ENCODE results near the gene AOC1.

AOC1 gene

DNA sequence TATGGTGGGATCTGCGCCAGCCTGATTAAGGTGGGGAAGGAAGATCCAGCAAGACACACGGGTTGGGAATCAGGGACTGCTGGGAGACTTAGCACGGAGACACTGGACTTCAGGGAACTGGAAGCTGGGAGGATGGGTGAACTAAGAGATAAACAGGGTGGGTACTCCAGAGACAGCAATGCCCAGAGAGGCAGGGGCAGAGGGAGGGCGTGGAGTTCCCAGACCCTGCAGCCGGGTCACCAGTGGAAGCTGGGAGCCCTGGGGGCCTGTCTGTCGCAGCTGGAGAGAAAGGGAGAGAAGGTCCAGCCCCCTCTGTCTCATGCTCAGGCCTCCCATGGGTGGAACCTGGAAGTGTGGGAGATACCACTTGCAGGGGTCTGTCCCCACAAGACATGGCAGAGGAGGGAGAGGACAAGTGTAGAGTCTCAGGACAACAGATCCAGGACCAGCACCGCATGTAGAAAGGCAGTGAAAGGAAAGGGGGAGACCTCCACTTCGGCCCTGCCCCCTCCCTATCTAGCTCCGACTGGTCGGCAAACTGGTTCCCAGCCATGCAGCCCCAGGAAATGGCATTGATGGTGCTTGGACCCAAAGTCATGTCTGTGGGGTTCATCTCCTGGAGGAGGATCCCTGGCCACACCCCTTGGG, 44.4 kb downstream of the AOC1 start:
- Histone ChIP-seq H3K27me3 (replicated peaks; ENCODE audit: control insufficient read depth, insufficient read depth, low read length, poor library complexity, severe bottlenecking) (no peaks in the 10 kb centered on the region), H3K4me3 (ENCODE audit: insufficient read depth, low read depth, low read length, poor library complexity, severe bottlenecking) (no peak overlapping the region), H3K27ac (ENCODE audit: insufficient read depth, low read length, poor library complexity, severe bottlenecking) (no peak overlapping the region), H3K4me1 (ENCODE audit: control insufficient read depth, insufficient read depth, low read length, poor library complexity, severe bottlenecking) (peaks cover 7% of the 10 kb centered on the region), H3K36me3 (ENCODE audit: control insufficient read depth, insufficient read depth, low read length) (no peaks in the 10 kb centered on the region), H3K9me3 (ENCODE audit: control insufficient read depth, low read length) (no peaks in the 10 kb centered on the region)
- no peak for DNase-seq

DNA sequence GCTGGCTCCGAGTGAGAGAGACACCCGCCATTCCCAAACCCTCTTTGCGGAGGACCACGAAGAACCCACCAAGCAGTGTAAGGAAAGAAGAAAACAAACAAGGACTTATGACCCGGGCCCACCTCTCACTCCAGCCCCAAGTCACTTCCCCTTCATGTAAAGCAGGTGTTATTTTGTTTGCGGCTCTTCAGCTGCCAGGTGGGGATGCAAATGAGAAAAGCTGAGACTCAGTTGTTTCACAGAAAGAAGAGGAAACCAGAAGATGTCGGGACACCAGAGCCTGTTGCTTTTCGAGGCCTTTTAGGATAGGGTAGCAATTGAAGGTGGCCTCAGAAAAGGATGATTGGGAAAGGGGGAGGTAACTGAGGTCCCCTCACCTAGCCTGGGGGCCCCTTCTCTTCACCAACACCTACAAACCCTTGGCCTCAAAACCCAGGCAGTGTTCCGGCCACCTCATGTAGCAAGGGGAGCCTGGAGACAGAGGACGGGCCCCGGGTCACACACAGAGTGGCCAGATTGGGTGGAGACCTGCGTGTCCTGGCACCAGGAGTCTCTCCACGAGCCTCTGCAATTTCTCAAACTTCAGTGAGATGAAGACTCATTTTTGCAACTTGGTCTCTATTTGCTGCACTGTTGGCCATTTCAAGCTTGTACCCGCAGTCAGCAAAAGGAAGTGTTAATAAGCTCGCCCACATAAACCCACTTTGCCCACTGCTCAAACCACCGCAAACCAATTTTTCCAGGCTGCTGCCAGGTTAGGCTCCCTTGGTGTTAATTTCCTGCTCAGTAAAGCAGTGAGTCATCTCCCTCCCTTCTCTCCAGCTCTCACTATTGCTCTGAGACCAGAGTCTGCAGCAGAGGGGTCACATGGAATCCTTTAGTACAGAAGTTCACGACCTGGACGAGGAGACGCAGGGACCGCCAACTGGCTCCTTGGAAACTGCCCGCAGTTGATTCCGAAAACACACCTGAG, 45.5 kb downstream of the AOC1 start:
- Histone ChIP-seq H3K4me1 (ENCODE audit: control insufficient read depth, insufficient read depth, low read length, poor library complexity, severe bottlenecking) (peaks cover 7% of the 10 kb centered on the region), H3K27ac (ENCODE audit: insufficient read depth, low read length, poor library complexity, severe bottlenecking) (no peak overlapping the region), H3K4me3 (ENCODE audit: insufficient read depth, low read depth, low read length, poor library complexity, severe bottlenecking) (no peak overlapping the region), H3K36me3 (ENCODE audit: control insufficient read depth, insufficient read depth, low read length) (no peaks in the 10 kb centered on the region), H3K9me3 (ENCODE audit: control insufficient read depth, low read length) (no peaks in the 10 kb centered on the region), H3K27me3 (replicated peaks; ENCODE audit: control insufficient read depth, insufficient read depth, low read length, poor library complexity, severe bottlenecking) (no peaks in the 10 kb centered on the region)
- no peak for DNase-seq

DNA sequence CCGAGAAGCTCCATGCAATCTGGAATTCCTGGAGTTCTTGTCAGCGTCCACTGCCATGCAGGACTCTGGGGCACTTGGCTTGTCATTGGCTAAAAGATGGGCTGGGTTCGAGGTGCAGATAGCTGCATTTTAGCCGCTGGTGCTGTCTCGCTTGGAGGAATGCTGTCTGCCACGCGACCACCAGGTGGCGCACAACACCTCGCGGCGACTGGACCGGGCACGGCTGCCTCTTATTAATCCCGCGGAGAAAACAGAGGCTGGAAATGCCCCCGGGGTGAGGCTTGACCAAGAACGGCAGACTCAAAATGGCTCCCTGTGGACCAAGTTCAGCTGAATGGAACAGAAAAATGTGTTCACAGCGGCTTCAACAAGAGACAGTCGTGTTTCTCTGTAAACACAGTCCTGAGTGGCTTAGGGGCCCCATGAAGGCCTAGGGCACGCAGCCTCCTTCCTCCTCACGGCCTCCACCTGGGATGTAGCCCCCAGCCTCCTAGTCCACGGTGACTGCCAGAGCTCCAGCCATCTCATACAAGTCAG, 46.2 kb downstream of the AOC1 start:
- Histone ChIP-seq H3K36me3 (ENCODE audit: control insufficient read depth, insufficient read depth, low read length) (no peaks in the 10 kb centered on the region), H3K27me3 (replicated peaks; ENCODE audit: control insufficient read depth, insufficient read depth, low read length, poor library complexity, severe bottlenecking) (no peaks in the 10 kb centered on the region), H3K27ac (ENCODE audit: insufficient read depth, low read length, poor library complexity, severe bottlenecking) (no peak overlapping the region), H3K4me3 (ENCODE audit: insufficient read depth, low read depth, low read length, poor library complexity, severe bottlenecking) (no peak overlapping the region), H3K4me1 (ENCODE audit: control insufficient read depth, insufficient read depth, low read length, poor library complexity, severe bottlenecking) (peaks cover 7% of the 10 kb centered on the region), H3K9me3 (ENCODE audit: control insufficient read depth, low read length) (no peaks in the 10 kb centered on the region)
- DNase-seq: peak; percentile 48 to 65 (median 51)

- Histone ChIP-seq H3K27me3 (replicated peaks; ENCODE audit: control insufficient read depth, insufficient read depth, low read length, poor library complexity, severe bottlenecking) (no peaks in the 10 kb centered on the region), H3K4me1 (ENCODE audit: control insufficient read depth, insufficient read depth, low read length, poor library complexity, severe bottlenecking) (peaks cover 7% of the 10 kb centered on the region), H3K4me3 (ENCODE audit: insufficient read depth, low read depth, low read length, poor library complexity, severe bottlenecking) (no peak overlapping the region), H3K9me3 (ENCODE audit: control insufficient read depth, low read length) (no peaks in the 10 kb centered on the region), H3K36me3 (ENCODE audit: control insufficient read depth, insufficient read depth, low read length) (no peaks in the 10 kb centered on the region), H3K27ac (ENCODE audit: insufficient read depth, low read length, poor library complexity, severe bottlenecking) (no peak overlapping the region)
- DNase-seq: no peak
Measured at GRCh38 chr7:150900675-150901074, 48.4 kb downstream of the AOC1 start.

- DNase-seq: no peak
- Histone ChIP-seq H3K27me3 (replicated peaks; ENCODE audit: control insufficient read depth, insufficient read depth, low read length, poor library complexity, severe bottlenecking) (no peaks in the 10 kb centered on the region), H3K9me3 (ENCODE audit: control insufficient read depth, low read length) (no peaks in the 10 kb centered on the region), H3K4me3 (ENCODE audit: insufficient read depth, low read depth, low read length, poor library complexity, severe bottlenecking) (no peak overlapping the region), H3K4me1 (ENCODE audit: control insufficient read depth, insufficient read depth, low read length, poor library complexity, severe bottlenecking) (peaks cover 7% of the 10 kb centered on the region), H3K27ac (ENCODE audit: insufficient read depth, low read length, poor library complexity, severe bottlenecking) (no peak overlapping the region), H3K36me3 (ENCODE audit: control insufficient read depth, insufficient read depth, low read length) (no peaks in the 10 kb centered on the region)
Measured at GRCh38 chr7:150901160-150902035, 49.1 kb downstream of the AOC1 start.

GRCh38 chr7:150902078-150903033, 50.0 kb downstream of the AOC1 start:
- no peaks in the 10 kb centered on the region for H3K27me3 ChIP-seq (replicated peaks; ENCODE audit: control insufficient read depth, insufficient read depth, low read length, poor library complexity, severe bottlenecking)

GRCh38 chr7:150903606-150904005, 51.3 kb downstream of the AOC1 start:
- Histone ChIP-seq H3K4me3 (ENCODE audit: insufficient read depth, low read depth, low read length, poor library complexity, severe bottlenecking) (no peak overlapping the region), H3K4me1 (ENCODE audit: control insufficient read depth, insufficient read depth, low read length, poor library complexity, severe bottlenecking) (peaks cover under 1% of the 10 kb centered on the region), H3K27me3 (replicated peaks; ENCODE audit: control insufficient read depth, insufficient read depth, low read length, poor library complexity, severe bottlenecking) (no peaks in the 10 kb centered on the region), H3K9me3 (ENCODE audit: control insufficient read depth, low read length) (no peaks in the 10 kb centered on the region), H3K36me3 (ENCODE audit: control insufficient read depth, insufficient read depth, low read length) (no peaks in the 10 kb centered on the region), H3K27ac (ENCODE audit: insufficient read depth, low read length, poor library complexity, severe bottlenecking) (no peak overlapping the region)
- DNase-seq: no peak

More at GRCh38 chr7:150902078-150903033, 50.0 kb downstream of the AOC1 start:
- H3K36me3 ChIP-seq (ENCODE audit: control insufficient read depth, insufficient read depth, low read length): no peaks in the 10 kb centered on the region
- no peaks in the 10 kb centered on the region for H3K9me3 ChIP-seq (ENCODE audit: control insufficient read depth, low read length)
- H3K4me3 ChIP-seq (ENCODE audit: insufficient read depth, low read depth, low read length, poor library complexity, severe bottlenecking): no peak overlapping the region
- peaks cover 7% of the 10 kb centered on the region for H3K4me1 ChIP-seq (ENCODE audit: control insufficient read depth, insufficient read depth, low read length, poor library complexity, severe bottlenecking)
- H3K27ac ChIP-seq (ENCODE audit: insufficient read depth, low read length, poor library complexity, severe bottlenecking): no peak overlapping the region
- DNase-seq: no peak

DNA sequence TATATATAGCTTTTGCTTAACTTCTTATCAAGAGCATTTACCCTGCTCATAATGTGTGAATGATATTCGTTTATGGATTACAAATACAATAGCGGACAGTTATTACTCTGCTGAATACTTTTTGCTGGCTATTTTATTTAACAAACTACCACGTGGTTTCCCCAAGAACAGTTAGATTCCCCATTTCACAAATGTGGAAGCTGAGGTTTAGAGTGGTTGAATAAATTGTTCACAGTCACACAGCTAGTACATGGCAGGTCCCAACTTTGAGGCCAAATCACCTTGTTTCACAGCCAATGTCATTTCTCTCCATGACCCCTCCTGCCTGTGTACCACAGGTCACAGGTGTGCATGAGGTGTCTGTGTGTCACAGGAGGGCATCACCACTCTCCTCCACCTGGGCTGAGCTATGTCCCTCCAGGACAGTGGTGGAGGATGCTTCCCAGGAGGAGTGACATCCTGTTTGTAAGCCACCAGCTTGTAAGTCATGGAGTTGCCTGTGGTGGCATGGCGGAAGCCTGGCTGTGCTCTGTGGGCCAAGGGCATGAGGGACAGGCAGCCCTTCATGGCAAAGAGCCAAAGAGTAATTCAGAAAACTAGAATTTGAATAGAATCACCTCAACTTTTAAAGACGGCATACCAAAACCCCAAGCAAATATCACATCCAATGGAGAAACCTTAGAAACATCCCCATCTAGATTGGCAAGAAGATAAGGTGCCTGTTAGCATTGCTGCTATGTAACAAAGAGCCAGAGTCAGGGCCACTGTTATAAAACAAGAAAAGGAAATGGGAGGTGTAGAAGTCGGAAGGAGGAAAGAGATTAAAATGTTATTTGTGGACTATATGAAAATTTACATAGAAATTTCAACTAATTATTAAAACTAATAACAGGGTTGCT, 51.9 kb downstream of the AOC1 start:
- Histone ChIP-seq H3K9me3 (ENCODE audit: control insufficient read depth, low read length) (no peaks in the 10 kb centered on the region), H3K4me1 (ENCODE audit: control insufficient read depth, insufficient read depth, low read length, poor library complexity, severe bottlenecking) (peaks cover 4% of the 10 kb centered on the region), H3K36me3 (ENCODE audit: control insufficient read depth, insufficient read depth, low read length) (no peaks in the 10 kb centered on the region), H3K27me3 (replicated peaks; ENCODE audit: control insufficient read depth, insufficient read depth, low read length, poor library complexity, severe bottlenecking) (no peaks in the 10 kb centered on the region), H3K4me3 (ENCODE audit: insufficient read depth, low read depth, low read length, poor library complexity, severe bottlenecking) (no peak overlapping the region), H3K27ac (ENCODE audit: insufficient read depth, low read length, poor library complexity, severe bottlenecking) (no peak overlapping the region)
- no peak for DNase-seq

Measured in effector memory CD4-positive, alpha-beta T cell (primary cell).